CD4-positive, alpha-beta memory T cell (primary cell): Measurements from ENCODE around the gene RXRB. TPM values are rescaled to one million over a fixed set of nuclear protein-coding genes. Genes with fewer than 3 reads are reported as not detected.

Source experiments
- CTCF ChIA-PET: fragments of 350-600 bp; sonication (Branson Sonifier 250); formaldehyde crosslinking; loops from one replicate; lab custom pipeline; 2021; ENCODE audit warnings: inconsistent platforms; ENCODE audit not compliant: partially characterized antibody; lab: Charles Lee
- POLR2A ChIA-PET: fragments of 350-600 bp; sonication (Branson Sonifier 250); formaldehyde crosslinking; loops from one replicate; lab custom pipeline; 2021; ENCODE audit not compliant: partially characterized antibody; lab: Charles Lee
- DNase-seq, 5 donors: peaks; one replicate each; pipeline versions ENCODE4 v3.0.0 to v3.0.0-alpha.2; 2020 to 2022; ENCODE audit warnings: mixed read lengths in 1 of 5
- H3K27ac ChIP-seq: one replicate; pipeline ENCODE4 v1.7.0; 2013; ENCODE audit warnings: low read depth, low read length
- H3K27me3 ChIP-seq: 2 replicates; pipeline ENCODE4 v1.7.0; 2013; ENCODE audit warnings: mild to moderate bottlenecking, low read length, moderate library complexity; ENCODE audit not compliant: insufficient read depth
- H3K36me3 ChIP-seq: 2 replicates; pipeline ENCODE4 v1.7.0; 2013; ENCODE audit warnings: mild to moderate bottlenecking, low read length, moderate library complexity; ENCODE audit not compliant: insufficient read depth
- H3K4me1 ChIP-seq: 2 replicates; pipeline ENCODE4 v1.7.0; 2013; ENCODE audit warnings: mild to moderate bottlenecking, low read length, moderate library complexity; ENCODE audit not compliant: insufficient read depth
- H3K4me3 ChIP-seq, 2 donors: one replicate each; pipeline ENCODE4 v1.7.0; 2013; ENCODE audit warnings: low read length in 2 of 2, mild to moderate bottlenecking in 1 of 2
- H3K9me3 ChIP-seq, 2 donors: one replicate each; pipeline ENCODE4 v1.7.0; 2013; ENCODE audit warnings: low read length in 2 of 2, control low read depth in 1 of 2; ENCODE audit not compliant: control insufficient read depth in 1 of 2
- H3K27ac Mint-ChIP-seq, 7 donors: one replicate each; pipeline ENCODE4 v1.8.0; 2020 to 2021; ENCODE audit warnings: mixed read lengths in 7 of 7, mild to moderate bottlenecking in 6 of 7, inconsistent platforms in 3 of 7, moderate library complexity in 3 of 7
- H3K27me3 Mint-ChIP-seq, 2 donors: one replicate each; pipeline ENCODE4 v1.8.0; 2020 to 2021; ENCODE audit warnings: mixed read lengths in 2 of 2
- H3K36me3 Mint-ChIP-seq, 2 donors: one replicate each; pipeline ENCODE4 v1.8.0; 2020 to 2021; ENCODE audit warnings: mixed read lengths in 2 of 2, inconsistent platforms in 1 of 2, mild to moderate bottlenecking in 1 of 2
- H3K4me1 Mint-ChIP-seq, 4 donors: one replicate each; pipeline ENCODE4 v1.8.0; 2020 to 2021; ENCODE audit warnings: mixed read lengths in 4 of 4, mild to moderate bottlenecking in 1 of 4
- H3K4me3 Mint-ChIP-seq, 8 donors: one replicate each; pipeline ENCODE4 v1.8.0; 2020 to 2021; ENCODE audit warnings: mixed read lengths in 8 of 8, mild to moderate bottlenecking in 7 of 8, moderate library complexity in 6 of 8, inconsistent platforms in 3 of 8
- H3K9me3 Mint-ChIP-seq, 8 donors: one replicate each; pipeline ENCODE4 v1.8.0; 2020 to 2021; ENCODE audit warnings: mixed read lengths in 8 of 8, mild to moderate bottlenecking in 5 of 8, inconsistent platforms in 3 of 8, moderate library complexity in 1 of 8
- intact Hi-C: fragments of 100-400 bp; cut with micrococcal nuclease; formaldehyde crosslinking; loops from one replicate; pipeline ENCODE4 v1.15.1; 2023
- polyA plus RNA-seq, 2 donors: library from polyadenylated mRNA; unstranded; fragments of 300-500 nt; fragmentation: Illumina TruSeq; gene quantifications; one replicate each; pipeline ENCODE4 v1.2.3, GENCODE V29; 2021
- total RNA-seq, 2 experiments: library from RNA; stranded (reverse); gene quantifications; one replicate each; pipeline ENCODE4 v1.2.3, GENCODE V29; 2021

The RXRB gene
- total and polyA plus RNA-seq, 4 experiments from 2014 or later: 5.6 to 94.3 (median 50.3) TPM

DNA sequence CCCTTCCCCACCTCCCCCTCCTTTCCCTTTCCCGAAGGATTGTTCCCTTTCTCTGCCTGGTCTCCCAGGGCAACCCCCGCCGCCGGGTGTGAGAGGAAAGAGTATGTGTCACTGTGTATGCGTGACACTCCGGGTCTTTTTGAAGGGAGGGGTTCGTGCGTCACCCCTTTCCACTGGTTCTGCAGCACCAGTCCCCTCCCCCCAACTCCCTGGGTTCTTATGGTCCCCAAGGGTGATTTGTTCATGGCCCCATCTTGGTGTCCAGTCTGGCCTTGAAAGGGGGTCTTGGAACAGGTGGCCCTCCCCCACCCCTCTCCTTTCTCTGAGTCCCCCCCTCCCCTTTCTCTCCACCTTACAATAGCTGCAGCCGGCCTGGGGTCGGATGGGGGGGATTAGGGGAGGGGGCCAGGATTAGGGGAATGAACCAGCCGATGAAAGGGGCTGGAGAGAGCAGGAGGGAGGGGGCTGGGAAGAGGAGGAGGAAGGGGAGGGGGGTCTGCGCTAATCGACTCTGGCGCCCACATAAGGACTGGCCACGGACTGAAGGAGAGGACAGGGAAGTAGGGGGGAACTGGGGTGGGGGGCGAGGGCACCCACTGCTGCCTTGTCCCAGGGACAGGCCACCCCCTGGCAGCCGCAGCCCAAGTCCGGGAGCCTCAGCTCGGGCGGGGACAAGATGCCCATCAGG, 6.5 kb upstream of the RXRB start:
- ChIA-PET CTCF (interaction anchor here (2.3 kb wide), 1 partner anchor 9 kb away, joined by 10 read pairs; no protein-coding TSS in a partner anchor), POLR2A (interaction anchor here (0.6 to 3.0 kb wide), 3 partner anchors 42 to 93 kb away, joined by 3 to 51 read pairs (median 21); partner anchors contain the start of genes RPS18 and VPS52)
- peaks cover 18% of the 10 kb centered on the region for H3K36me3 ChIP-seq
- H3K4me3 ChIP-seq: no peak overlapping the region
- Mint-ChIP-seq H3K27ac (peak overlapping the region in 2 of 7 donors; percentile 48 to 89), H3K4me3 (peak overlapping the region in 6 of 8 donors; percentile 66 to 96 (median 90)), H3K4me1 (peaks cover 26 to 61% (median 44%) of the 10 kb centered on the region in 4 donors), H3K9me3 (no peaks in the 10 kb centered on the region), H3K27me3 (peaks cover 0 to 1% of the 10 kb centered on the region in 2 donors), H3K36me3 (peaks cover 35 to 57% of the 10 kb centered on the region in 2 donors)
- DNase-seq: no peak
- no peaks in the 10 kb centered on the region for H3K9me3 ChIP-seq
- intact Hi-C loops: loop anchor here (5.0 to 10.0 kb wide), 5 partner anchors 312 to 1542 kb away; partner anchors contain the start of genes C6orf47, CSNK2B, EHMT2 and GPANK1
- H3K27me3 ChIP-seq: no peaks in the 10 kb centered on the region
- no peak overlapping the region for H3K27ac ChIP-seq
- H3K4me1 ChIP-seq: peaks cover 42% of the 10 kb centered on the region

DNA sequence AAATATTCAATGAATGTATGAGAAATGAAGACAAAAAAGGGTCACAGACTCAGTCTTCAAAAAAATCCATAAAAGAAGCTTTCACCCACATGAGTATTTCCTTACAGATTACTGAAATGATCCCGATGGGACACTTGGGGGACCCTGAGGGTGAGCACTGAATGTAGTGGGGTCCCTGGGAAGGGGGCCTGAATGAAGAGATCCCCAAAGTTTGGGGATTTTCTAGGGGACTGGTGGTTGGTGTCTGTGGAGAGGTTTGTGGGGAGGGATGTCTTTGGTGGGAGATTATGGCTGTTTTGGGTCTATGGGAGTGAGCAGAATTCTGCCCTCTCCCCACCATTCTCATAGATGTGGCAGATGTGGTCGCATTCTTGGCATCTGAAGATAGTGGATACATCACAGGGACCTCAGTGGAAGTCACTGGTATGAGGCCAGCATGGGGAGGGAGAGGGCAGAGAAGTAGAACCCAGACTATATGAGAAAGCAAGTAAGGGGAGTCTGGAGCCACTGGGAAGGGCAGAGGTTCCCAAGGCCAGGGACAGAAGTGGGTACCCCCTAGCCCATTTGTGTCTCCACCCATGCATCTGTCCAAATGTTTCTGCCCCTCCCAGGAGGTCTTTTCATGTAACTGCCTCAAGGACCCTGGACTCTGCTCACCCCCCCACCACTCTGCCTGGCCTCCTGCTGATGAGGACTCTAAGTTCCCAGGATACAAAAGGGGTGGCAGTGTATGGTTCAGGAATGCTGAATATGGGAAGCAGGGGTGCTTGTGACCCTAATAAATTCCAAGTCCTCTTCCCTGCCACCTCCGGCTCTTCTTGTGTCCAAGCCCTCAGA, 5.8 kb upstream of the RXRB start:
- no peaks in the 10 kb centered on the region for H3K27me3 Mint-ChIP-seq
- H3K4me1 ChIP-seq: peaks cover 50% of the 10 kb centered on the region
- peaks cover 33 to 61% of the 10 kb centered on the region in 2 donors for H3K36me3 Mint-ChIP-seq
- H3K27ac Mint-ChIP-seq: peak overlapping the region; percentile 53 to 97 (median 95)
- peaks cover 23% of the 10 kb centered on the region for H3K36me3 ChIP-seq
- POLR2A ChIA-PET: interaction anchor here (1.2 to 3.0 kb wide), 3 partner anchors 23 to 43 kb away, joined by 3 to 51 read pairs (median 18); no protein-coding TSS in a partner anchor
- peaks cover 32 to 67% (median 51%) of the 10 kb centered on the region in 4 donors for H3K4me1 Mint-ChIP-seq
- H3K4me3 ChIP-seq: no peak overlapping the region
- H3K27me3 ChIP-seq: no peaks in the 10 kb centered on the region
- peaks cover 0 to 2% (median 0%) of the 10 kb centered on the region in 8 donors for H3K9me3 Mint-ChIP-seq
- CTCF ChIA-PET: interaction anchor here (0.7 to 2.0 kb wide), 2 partner anchors 42 to 190 kb away, joined by 3 to 11 read pairs; no protein-coding TSS in a partner anchor
- H3K27ac ChIP-seq: no peak overlapping the region
- H3K4me3 Mint-ChIP-seq: peak overlapping the region; percentile 66 to 100 (median 92)
- intact Hi-C loops: loop anchor here (5.0 to 10.0 kb wide), 5 partner anchors 311 to 1541 kb away; partner anchors contain the start of genes C6orf47, CSNK2B, EHMT2 and GPANK1
- H3K9me3 ChIP-seq: no peaks in the 10 kb centered on the region
- DNase-seq: no peak

DNA sequence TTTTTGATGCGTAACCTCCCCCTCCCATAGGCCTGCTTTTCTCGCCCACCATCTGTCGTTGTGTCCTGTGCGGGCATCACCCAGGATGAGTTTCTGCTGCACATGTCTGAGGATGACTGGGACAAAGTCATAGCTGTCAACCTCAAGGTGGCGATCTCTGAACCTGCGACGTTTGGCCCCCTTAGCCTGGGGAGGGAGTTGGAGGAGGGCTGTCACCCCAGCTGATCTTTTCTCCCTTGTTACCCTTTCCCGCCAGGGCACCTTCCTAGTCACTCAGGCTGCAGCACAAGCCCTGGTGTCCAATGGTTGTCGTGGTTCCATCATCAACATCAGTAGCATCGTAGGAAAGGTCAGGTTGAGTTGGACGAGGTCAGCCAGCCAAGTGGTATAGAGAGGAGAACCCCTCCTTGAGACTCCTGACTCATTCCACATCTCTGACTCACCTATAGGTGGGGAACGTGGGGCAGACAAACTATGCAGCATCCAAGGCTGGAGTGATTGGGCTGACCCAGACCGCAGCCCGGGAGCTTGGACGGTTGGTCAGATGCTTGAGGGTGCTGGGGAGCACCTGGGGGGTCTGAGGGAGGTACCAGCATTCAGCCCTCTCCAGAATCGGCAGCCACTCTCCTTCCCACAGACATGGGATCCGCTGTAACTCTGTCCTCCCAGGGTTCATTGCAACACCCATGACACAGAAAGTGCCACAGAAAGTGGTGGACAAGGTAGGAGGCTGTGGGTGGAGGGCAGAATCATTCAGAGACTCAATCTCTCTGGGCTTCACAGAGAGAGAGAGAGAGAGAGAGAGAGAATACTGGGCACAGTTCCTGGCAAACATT, 4.9 kb upstream of the RXRB start:
- intact Hi-C loops: loop anchor here (2.0 to 10.0 kb wide), 6 partner anchors 107 to 1541 kb away; partner anchors contain the start of genes C6orf47, CSNK2B, EHMT2 and GPANK1
- H3K27ac ChIP-seq: peak overlapping the region; percentile 73
- Mint-ChIP-seq H3K4me1 (peaks cover 37 to 71% (median 57%) of the 10 kb centered on the region in 4 donors), H3K27ac (peak overlapping the region; percentile 92 to 97 (median 95)), H3K27me3 (no peaks in the 10 kb centered on the region), H3K9me3 (peaks cover 0 to 2% (median 0%) of the 10 kb centered on the region in 8 donors), H3K4me3 (peak overlapping the region; percentile 87 to 100 (median 94)), H3K36me3 (peaks cover 33 to 61% of the 10 kb centered on the region in 2 donors)
- H3K4me3 ChIP-seq: peak overlapping the region; percentile 57 to 88
- peaks cover 54% of the 10 kb centered on the region for H3K4me1 ChIP-seq
- CTCF ChIA-PET: interaction anchor here (0.7 to 2.0 kb wide), 3 partner anchors 10 to 189 kb away, joined by 3 to 11 read pairs (median 6); no protein-coding TSS in a partner anchor
- H3K9me3 ChIP-seq: no peaks in the 10 kb centered on the region
- POLR2A ChIA-PET: interaction anchor here (0.8 to 2.4 kb wide), 10 partner anchors 7 to 1233 kb away, joined by 3 to 18 read pairs (median 4); partner anchors contain the start of genes B3GALT4, COL11A2, DXO and RGL2
- DNase-seq: no peak
- H3K36me3 ChIP-seq: peaks cover 22% of the 10 kb centered on the region
- no peaks in the 10 kb centered on the region for H3K27me3 ChIP-seq

DNA sequence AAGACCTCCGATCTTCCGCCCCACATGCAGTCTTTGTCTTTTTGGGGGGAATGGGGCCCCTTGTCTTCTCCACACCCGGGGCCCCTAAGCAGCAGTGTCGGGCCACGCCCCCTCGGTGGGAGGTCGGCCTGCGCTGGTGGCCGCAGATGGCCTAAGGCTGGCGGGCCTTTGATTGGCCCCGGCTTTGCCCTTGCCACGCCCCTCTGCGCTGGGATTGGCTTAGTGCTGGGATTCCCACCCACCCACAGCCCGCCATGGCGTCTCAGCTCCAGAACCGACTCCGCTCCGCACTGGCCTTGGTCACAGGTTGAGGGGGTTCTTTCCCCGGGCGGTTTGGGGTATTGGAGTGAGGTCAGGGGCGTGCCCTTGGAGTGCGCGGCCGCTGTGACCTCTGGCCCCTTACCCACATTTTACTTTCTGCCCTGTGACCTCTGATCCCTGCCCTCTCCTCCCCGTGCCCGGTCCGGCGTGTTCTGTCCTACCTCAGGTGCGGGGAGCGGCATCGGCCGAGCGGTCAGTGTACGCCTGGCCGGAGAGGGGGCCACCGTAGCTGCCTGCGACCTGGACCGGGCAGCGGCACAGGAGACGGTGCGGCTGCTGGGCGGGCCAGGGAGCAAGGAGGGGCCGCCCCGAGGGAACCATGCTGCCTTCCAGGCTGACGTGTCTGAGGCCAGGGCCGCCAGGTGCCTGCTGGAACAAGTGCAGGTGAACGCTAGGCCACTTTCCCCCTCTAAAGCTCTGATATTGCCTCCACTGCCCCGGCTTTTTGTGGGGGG, 4.1 kb upstream of the RXRB start, which contains the start of gene HSD17B8:
TSS of gene HSD17B8 (plus strand) at position 241 of the 776 bp plus-strand sequence. CDS start at position 255, 14 bp downstream.
- H3K36me3 ChIP-seq: peaks cover 14% of the 10 kb centered on the region
- POLR2A ChIA-PET: interaction anchor here (0.5 to 2.4 kb wide), 12 partner anchors 8 to 1233 kb away, joined by 3 to 18 read pairs (median 3); partner anchors contain the start of genes B3GALT4, COL11A2, DXO and HLA-DPA1
- H3K27ac Mint-ChIP-seq: peak within 1 kb of the TSS; percentile 92 to 97 (median 95)
- intact Hi-C loops: loop anchor here (1.0 to 10.0 kb wide), 8 partner anchors 45 to 1540 kb away; partner anchors contain the start of genes C6orf47, CSNK2B, CUTA and EHMT2
- H3K4me3 Mint-ChIP-seq: peak within 1 kb of the TSS; percentile 87 to 100 (median 94)
- H3K27me3 Mint-ChIP-seq: no peaks in the 10 kb centered on the region
- DNase-seq: peak; percentile 79 to 90 (median 80)
- peak within 1 kb of the TSS; percentile 73 for H3K27ac ChIP-seq
- H3K9me3 ChIP-seq: no peaks in the 10 kb centered on the region
- peaks cover 25 to 59% of the 10 kb centered on the region in 2 donors for H3K36me3 Mint-ChIP-seq
- H3K4me1 ChIP-seq: peaks cover 56% of the 10 kb centered on the region
- peaks cover 38 to 76% (median 56%) of the 10 kb centered on the region in 4 donors for H3K4me1 Mint-ChIP-seq
- peaks cover 0 to 2% (median 0%) of the 10 kb centered on the region in 8 donors for H3K9me3 Mint-ChIP-seq
- CTCF ChIA-PET: interaction anchor here (1.5 to 2.0 kb wide), 2 partner anchors 9 to 44 kb away, joined by 6 to 11 read pairs; no protein-coding TSS in a partner anchor
- peak within 1 kb of the TSS; percentile 57 to 88 for H3K4me3 ChIP-seq
- no peaks in the 10 kb centered on the region for H3K27me3 ChIP-seq

DNA sequence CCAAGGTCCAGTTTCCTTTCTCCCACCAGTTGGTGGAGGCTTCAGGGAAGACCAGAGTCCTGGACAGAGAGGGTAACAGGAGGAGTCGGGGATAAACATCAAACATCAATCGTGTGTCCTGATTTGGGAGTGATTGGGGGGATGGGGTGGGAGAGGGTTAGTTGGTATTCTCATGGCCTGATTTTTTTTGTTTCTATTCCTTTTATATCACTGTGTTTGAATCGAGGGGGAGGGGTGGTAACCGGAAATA, 3.6 kb upstream of the RXRB start:
- no peak for DNase-seq
- no peaks in the 10 kb centered on the region for H3K27me3 Mint-ChIP-seq
- H3K9me3 Mint-ChIP-seq: peaks cover 0 to 2% (median 0%) of the 10 kb centered on the region in 8 donors
- H3K4me1 Mint-ChIP-seq: peaks cover 38 to 76% (median 57%) of the 10 kb centered on the region in 4 donors
- Histone ChIP-seq H3K27ac (peak overlapping the region; percentile 73), H3K4me1 (peaks cover 57% of the 10 kb centered on the region), H3K36me3 (peaks cover 13% of the 10 kb centered on the region), H3K9me3 (no peaks in the 10 kb centered on the region), H3K4me3 (peak overlapping the region in 1 of 2 donors; percentile 88), H3K27me3 (no peaks in the 10 kb centered on the region)
- peak overlapping the region; percentile 75 to 97 (median 91) for H3K27ac Mint-ChIP-seq
- CTCF ChIA-PET: interaction anchor here (1.5 to 2.0 kb wide), 2 partner anchors 9 to 45 kb away, joined by 6 to 11 read pairs; no protein-coding TSS in a partner anchor
- H3K4me3 Mint-ChIP-seq: peak overlapping the region; percentile 87 to 100 (median 94)
- POLR2A ChIA-PET: interaction anchor here (0.5 to 2.4 kb wide), 7 partner anchors 9 to 1232 kb away, joined by 3 to 18 read pairs (median 4); partner anchors contain the start of genes DXO, HLA-DPA1 and RGL2
- intact Hi-C loops: loop anchor here (1.0 to 10.0 kb wide), 7 partner anchors 45 to 1539 kb away; partner anchors contain the start of genes C6orf47, CSNK2B, CUTA and GPANK1
- H3K36me3 Mint-ChIP-seq: peaks cover 21 to 55% of the 10 kb centered on the region in 2 donors
